Panc1 (cell line): ENCODE results near the gene CASP14.

ENCODE experiments used
- POLR2AphosphoS5 ChIP-seq: IDR thresholded peaks from 2 replicates; pipeline ENCODE4 v1.6.1; 2012; ENCODE audit warnings: mild to moderate bottlenecking, low read depth, low read length, moderate library complexity
- TF ChIP-seq, protein P1 (sequence below): fragments of 450-650 bp; IDR thresholded peaks from 2 replicates; pipeline ENCODE4 v1.5.1; 2017; ENCODE audit warnings: mild to moderate bottlenecking

DNA sequence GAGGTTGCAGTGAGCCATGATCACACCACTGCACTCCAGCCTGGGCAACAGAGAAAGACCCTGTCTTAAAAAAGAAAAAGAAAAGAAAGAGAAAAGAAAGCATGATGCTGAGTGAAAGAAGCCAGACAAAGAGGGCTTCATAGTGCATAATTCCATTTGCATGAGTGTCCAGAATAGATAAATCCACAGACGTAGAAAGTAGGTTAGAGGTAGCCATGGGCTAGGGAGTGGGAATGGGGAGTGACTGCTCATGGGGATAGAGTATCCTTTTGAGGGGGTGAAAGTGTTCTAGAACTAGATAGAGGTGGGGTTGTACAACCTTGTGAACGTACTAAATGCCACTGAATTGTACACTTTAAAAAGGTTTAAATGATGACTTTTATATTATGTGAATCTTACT lies 25.1 kb downstream of the CASP14 start:
- TF ChIP-seq, protein P1, sequence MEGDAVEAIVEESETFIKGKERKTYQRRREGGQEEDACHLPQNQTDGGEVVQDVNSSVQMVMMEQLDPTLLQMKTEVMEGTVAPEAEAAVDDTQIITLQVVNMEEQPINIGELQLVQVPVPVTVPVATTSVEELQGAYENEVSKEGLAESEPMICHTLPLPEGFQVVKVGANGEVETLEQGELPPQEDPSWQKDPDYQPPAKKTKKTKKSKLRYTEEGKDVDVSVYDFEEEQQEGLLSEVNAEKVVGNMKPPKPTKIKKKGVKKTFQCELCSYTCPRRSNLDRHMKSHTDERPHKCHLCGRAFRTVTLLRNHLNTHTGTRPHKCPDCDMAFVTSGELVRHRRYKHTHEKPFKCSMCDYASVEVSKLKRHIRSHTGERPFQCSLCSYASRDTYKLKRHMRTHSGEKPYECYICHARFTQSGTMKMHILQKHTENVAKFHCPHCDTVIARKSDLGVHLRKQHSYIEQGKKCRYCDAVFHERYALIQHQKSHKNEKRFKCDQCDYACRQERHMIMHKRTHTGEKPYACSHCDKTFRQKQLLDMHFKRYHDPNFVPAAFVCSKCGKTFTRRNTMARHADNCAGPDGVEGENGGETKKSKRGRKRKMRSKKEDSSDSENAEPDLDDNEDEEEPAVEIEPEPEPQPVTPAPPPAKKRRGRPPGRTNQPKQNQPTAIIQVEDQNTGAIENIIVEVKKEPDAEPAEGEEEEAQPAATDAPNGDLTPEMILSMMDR = no peak
- TF ChIP-seq POLR2AphosphoS5 = no peak
